ENCODE measurements around the gene GCNA.

The GCNA gene

GRCh38 chrX:71625471-71625870 lies 47.2 kb downstream of the GCNA start:
- no peak for TF ChIP-seq CTCF (IDR thresholded peaks at IDR 0.05; ENCODE audit: borderline replicate concordance, control extremely low read depth, extremely low read depth, insufficient read depth, missing control alignments)
- DNase-seq (ENCODE audit: low spot score), result no peak
- in situ Hi-C loops (cut with MboI; ENCODE audit: low sequenced_read_pairs, unreplicated experiment), result no loop called here

GRCh38 chrX:71626576-71626975 lies 48.3 kb downstream of the GCNA start:
- no peak for TF ChIP-seq CTCF (IDR thresholded peaks at IDR 0.05; ENCODE audit: borderline replicate concordance, control extremely low read depth, extremely low read depth, insufficient read depth, missing control alignments)
- DNase-seq (ENCODE audit: low spot score), result no peak
- in situ Hi-C loops (cut with MboI; ENCODE audit: low sequenced_read_pairs, unreplicated experiment), result no loop called here

- in situ Hi-C loops (cut with MboI; ENCODE audit: low sequenced_read_pairs, unreplicated experiment), result no loop called here
- no peak for TF ChIP-seq CTCF (IDR thresholded peaks at IDR 0.05; ENCODE audit: borderline replicate concordance, control extremely low read depth, extremely low read depth, insufficient read depth, missing control alignments)
- DNase-seq (ENCODE audit: low spot score), result no peak
Measured at GRCh38 chrX:71627588-71628404, 49.6 kb downstream of the GCNA start.

- in situ Hi-C loops (cut with MboI; ENCODE audit: low sequenced_read_pairs, unreplicated experiment), result no loop called here
- no peak for DNase-seq (ENCODE audit: low spot score)
- no peak for TF ChIP-seq CTCF (IDR thresholded peaks at IDR 0.05; ENCODE audit: borderline replicate concordance, control extremely low read depth, extremely low read depth, insufficient read depth, missing control alignments)
Measured at GRCh38 chrX:71629467-71629866, 51.2 kb downstream of the GCNA start.

- TF ChIP-seq CTCF (IDR thresholded peaks at IDR 0.05; ENCODE audit: borderline replicate concordance, control extremely low read depth, extremely low read depth, insufficient read depth, missing control alignments), result no peak
- DNase-seq (ENCODE audit: low spot score), result no peak
- in situ Hi-C loops (cut with MboI; ENCODE audit: low sequenced_read_pairs, unreplicated experiment), result no loop called here
Measured at GRCh38 chrX:71632923-71633657, 54.9 kb downstream of the GCNA start.

- in situ Hi-C loops (cut with MboI; ENCODE audit: low sequenced_read_pairs, unreplicated experiment), result no loop called here
- DNase-seq (ENCODE audit: low spot score), result no peak
- no peak for TF ChIP-seq CTCF (IDR thresholded peaks at IDR 0.05; ENCODE audit: borderline replicate concordance, control extremely low read depth, extremely low read depth, insufficient read depth, missing control alignments)
Measured at GRCh38 chrX:71634366-71634765, 56.1 kb downstream of the GCNA start.

Measured in GM13976 (cell line).